ENCODE results near the gene NNMT. TPM values are rescaled to one million over a fixed set of nuclear protein-coding genes. Genes with fewer than 3 reads are reported as not detected.

Gene NNMT
- 466 and 821 TPM in 2 replicates for total RNA-seq

DNA sequence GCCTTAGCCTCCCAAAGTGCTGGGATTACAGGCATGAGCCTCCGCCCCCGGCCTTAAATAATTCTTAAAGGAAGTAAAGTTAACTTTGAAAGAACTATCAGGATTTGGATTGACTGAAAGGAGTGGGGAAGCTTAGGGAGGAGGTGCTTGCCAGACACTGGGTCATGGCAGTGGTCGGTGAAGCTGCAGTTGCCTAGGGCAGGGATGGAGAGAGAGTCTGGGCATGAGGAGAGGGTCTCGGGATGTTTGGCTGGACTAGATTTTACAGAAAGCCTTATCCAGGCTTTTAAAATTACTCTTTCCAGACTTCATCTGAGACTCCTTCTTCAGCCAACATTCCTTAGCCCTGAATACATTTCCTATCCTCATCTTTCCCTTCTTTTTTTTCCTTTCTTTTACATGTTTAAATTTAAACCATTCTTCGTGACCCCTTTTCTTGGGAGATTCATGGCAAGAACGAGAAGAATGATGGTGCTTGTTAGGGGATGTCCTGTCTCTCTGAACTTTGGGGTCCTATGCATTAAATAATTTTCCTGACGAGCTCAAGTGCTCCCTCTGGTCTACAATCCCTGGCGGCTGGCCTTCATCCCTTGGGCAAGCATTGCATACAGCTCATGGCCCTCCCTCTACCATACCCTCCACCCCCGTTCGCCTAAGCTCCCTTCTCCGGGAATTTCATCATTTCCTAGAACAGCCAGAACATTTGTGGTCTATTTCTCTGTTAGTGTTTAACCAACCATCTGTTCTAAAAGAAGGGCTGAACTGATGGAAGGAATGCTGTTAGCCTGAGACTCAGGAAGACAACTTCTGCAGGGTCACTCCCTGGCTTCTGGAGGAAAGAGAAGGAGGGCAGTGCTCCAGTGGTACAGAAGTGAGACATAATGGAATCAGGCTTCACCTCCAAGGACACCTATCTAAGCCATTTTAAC, at the start of gene NNMT:
Gene NNMT (plus strand): TSS at position 724 of the 929 bp plus-strand sequence. CDS start 158 bp downstream, at position 882.

Other genes starting within 250 kb of the NNMT start
- gene ZBTB16, start 236.7 kb upstream of the NNMT start, total RNA-seq, result 33.0 and 55.1 TPM in 2 replicates
- gene C11orf71, start 104.1 kb downstream of the NNMT start, total RNA-seq, result 1.3 and 2.9 TPM in 2 replicates
- 20.4 and 34.7 TPM in 2 replicates for gene RBM7, start 104.3 kb downstream of the NNMT start, total RNA-seq
- 255 and 270 TPM in 2 replicates for gene REXO2, start 143.1 kb downstream of the NNMT start, total RNA-seq

Data from cardiac atrium fibroblast (primary cell).